Retinal pigment epithelial cell (primary cell): ENCODE data around the gene RAB11FIP4.
"Not testable (repeated sequence)": the region's sequence is repeated elsewhere in the genome, so short reads cannot be mapped to it uniquely, and the experiment has no call there.

Source experiments
- DNase-seq: peaks from one replicate; pipeline ENCODE4 v3.0.0-alpha.2; 2010; ENCODE audit warnings: low read depth
- H3K4me3 ChIP-seq: 2 replicates; pipeline ENCODE4 v1.5.1; 2011; ENCODE audit warnings: mild to moderate bottlenecking, low read length, control low read depth, moderate library complexity
- TF ChIP-seq, protein P1 (sequence below): conservative IDR thresholded peaks from 2 replicates; pipeline ENCODE4 v1.5.1; 2011; ENCODE audit warnings: low read depth, low read length, control low read depth, inconsistent platforms

Gene RAB11FIP4, protein sequence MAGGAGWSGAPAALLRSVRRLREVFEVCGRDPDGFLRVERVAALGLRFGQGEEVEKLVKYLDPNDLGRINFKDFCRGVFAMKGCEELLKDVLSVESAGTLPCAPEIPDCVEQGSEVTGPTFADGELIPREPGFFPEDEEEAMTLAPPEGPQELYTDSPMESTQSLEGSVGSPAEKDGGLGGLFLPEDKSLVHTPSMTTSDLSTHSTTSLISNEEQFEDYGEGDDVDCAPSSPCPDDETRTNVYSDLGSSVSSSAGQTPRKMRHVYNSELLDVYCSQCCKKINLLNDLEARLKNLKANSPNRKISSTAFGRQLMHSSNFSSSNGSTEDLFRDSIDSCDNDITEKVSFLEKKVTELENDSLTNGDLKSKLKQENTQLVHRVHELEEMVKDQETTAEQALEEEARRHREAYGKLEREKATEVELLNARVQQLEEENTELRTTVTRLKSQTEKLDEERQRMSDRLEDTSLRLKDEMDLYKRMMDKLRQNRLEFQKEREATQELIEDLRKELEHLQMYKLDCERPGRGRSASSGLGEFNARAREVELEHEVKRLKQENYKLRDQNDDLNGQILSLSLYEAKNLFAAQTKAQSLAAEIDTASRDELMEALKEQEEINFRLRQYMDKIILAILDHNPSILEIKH

DNA sequence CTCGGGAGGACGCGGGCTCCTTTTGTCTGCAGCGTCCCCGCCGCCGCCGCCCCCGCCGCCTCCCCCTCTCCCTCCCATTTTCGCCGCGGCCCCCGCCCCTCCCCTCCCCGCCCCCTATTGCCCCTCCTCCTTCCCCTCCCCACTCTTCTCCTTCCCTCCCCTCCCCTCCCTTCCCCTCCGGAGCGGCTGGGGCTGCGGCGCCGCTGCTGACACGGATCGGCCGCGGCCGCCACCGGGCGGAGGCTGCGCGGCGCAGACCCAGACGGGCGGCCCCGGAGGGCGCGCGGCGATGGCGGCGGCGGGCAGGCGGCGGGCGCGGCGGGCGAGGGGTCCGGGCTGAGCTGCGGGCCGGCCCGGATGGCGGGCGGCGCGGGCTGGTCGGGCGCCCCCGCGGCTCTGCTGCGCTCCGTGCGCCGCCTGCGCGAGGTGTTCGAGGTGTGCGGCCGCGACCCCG, at the start of gene RAB11FIP4:
Gene RAB11FIP4 (plus strand): TSS at position 180 of the 454 bp plus-strand sequence. CDS start 178 bp downstream, at position 358.
- TF ChIP-seq, protein P1, sequence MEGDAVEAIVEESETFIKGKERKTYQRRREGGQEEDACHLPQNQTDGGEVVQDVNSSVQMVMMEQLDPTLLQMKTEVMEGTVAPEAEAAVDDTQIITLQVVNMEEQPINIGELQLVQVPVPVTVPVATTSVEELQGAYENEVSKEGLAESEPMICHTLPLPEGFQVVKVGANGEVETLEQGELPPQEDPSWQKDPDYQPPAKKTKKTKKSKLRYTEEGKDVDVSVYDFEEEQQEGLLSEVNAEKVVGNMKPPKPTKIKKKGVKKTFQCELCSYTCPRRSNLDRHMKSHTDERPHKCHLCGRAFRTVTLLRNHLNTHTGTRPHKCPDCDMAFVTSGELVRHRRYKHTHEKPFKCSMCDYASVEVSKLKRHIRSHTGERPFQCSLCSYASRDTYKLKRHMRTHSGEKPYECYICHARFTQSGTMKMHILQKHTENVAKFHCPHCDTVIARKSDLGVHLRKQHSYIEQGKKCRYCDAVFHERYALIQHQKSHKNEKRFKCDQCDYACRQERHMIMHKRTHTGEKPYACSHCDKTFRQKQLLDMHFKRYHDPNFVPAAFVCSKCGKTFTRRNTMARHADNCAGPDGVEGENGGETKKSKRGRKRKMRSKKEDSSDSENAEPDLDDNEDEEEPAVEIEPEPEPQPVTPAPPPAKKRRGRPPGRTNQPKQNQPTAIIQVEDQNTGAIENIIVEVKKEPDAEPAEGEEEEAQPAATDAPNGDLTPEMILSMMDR: no peak
- DNase-seq: no peak
- peak within 1 kb of the TSS; percentile 22 for H3K4me3 ChIP-seq

DNA sequence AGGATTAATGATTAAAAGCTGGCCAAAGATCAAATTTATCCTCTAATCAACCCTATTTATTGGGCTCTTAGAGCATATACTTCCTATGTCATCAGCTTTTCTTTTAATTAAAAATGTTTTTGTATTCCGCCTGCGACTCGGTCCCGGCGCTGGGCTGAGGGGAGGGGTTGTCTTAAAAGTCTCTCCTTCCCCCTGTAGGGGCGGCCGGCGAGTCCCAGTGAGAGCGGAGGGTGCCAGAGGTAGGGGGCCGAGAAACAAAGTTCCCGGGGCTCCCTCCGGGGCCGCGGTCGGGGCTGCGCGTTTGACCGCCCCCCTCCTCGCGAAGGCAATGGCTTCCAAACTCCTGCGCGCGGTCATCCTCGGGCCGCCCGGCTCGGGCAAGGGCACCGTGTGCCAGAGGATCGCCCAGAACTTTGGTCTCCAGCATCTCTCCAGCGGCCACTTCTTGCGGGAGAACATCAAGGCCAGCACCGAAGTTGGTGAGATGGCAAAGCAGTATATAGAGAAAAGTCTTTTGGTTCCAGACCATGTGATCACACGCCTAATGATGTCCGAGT, 46.2 kb upstream of the RAB11FIP4 start:
- not testable (repeated sequence) for H3K4me3 ChIP-seq, DNase-seq

DNA sequence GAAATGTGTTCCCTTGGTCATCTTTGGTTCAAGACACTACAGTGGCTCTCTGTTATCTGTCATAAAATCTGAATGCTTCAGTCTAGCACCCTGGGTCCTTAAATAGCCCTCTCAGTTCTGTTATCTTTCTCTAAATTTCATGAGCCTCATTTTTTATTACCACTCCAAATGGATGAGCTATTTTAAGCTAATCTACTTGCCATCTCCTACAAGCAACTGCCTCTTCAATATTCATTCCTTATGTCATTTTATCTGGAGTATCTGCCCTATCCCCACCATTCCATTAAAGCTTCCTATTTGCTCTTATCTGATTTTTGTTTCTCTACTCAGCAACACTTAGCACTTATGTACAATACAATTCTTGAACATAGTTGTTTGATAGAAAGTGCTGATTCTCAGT, 42.0 kb upstream of the RAB11FIP4 start:
- H3K4me3 ChIP-seq: no peak overlapping the region
- TF ChIP-seq, protein P1: no peak

DNA sequence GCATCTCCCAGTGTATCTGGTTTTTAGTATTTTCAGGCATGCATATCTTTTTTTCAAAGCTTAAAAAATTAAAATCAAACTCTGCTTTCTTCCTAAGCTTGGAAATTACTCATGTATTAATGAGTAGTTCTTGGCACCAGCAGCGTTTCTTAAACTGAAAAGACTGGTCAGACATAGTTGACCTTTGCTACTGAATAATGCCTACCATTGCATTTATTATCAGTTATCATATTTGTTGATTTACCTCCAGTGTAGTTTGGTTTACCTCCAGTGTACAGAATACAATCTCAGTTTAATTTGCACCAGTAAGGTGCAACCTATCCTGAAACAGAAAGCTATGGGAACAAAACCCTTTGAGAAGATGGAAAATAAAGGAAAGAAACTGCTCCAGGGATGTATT, 35.5 kb upstream of the RAB11FIP4 start:
- H3K4me3 ChIP-seq: no peak overlapping the region

More for the DNA sequence above, 42.0 kb upstream of the RAB11FIP4 start:
- no peak for DNase-seq

DNA sequence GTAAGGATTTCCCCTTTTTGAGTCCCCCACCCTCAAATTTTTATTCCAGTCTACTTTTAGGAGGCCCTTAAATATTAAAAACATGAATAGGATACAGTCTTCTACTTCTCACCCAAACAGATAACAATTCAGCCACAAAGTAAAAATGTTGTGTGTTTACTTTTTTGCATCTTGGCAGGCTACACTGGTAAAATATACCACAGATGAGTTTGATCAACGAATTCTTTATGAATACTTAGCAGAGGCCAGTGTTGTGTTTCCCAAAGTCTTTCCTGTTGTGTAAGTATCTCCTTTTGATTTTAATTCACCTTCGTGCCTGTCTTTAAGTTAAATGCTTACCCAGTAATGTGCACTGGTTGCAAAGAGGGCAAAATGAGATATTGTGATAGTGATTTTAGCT, 34.4 kb upstream of the RAB11FIP4 start:
- TF ChIP-seq, protein P1: no peak
- no peak for DNase-seq
- no peak overlapping the region for H3K4me3 ChIP-seq

More for the DNA sequence above, 35.5 kb upstream of the RAB11FIP4 start:
- DNase-seq: no peak
- TF ChIP-seq, protein P1: no peak

DNA sequence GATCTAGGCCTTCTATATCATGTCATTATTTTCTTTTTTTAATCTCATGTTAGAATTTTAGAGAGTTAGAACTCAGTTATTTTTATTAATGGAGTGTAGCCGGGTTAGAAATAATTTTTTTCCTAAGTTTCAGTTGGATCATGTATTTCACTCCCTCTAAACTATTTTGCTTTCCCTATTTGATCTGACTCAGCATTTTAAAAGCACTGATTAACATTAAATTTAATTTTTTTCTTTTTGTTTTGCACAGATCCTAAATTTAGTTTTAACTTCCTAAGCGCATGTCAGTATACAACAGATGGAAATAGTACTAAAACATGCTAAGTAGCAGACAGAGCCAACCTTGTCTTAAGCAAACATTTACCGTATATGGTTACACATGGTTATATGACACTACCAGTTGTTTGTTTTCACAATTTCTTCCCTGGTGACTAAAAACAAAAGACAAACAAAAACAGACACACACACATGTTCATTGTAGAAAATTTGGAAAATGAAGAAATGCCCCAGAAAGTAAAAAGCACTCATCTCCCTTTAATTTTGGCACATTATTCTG, 33.6 kb upstream of the RAB11FIP4 start:
- TF ChIP-seq, protein P1: no peak
- DNase-seq: no peak

DNA sequence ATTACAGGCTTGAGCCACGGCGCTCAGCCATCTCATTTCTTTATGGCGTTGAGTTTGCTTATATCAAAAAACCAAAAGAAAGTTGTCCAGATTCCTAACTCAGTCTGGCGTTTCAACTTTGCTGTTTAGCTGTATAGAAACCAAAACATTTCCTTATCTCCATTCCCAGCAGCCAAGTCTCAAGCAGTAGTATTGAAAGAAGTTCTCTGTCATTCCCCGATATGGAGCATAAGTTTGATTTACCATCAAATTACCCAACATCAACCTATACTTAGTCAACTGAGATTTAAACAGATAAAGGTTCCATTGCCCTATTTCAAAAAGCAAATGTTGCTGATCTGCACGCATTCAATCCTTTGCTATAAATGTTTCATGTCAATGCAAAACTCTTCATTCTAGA, 27.5 kb upstream of the RAB11FIP4 start:
- TF ChIP-seq, protein P1: no peak
- DNase-seq: no peak
- no peak overlapping the region for H3K4me3 ChIP-seq

More for the DNA sequence above, 33.6 kb upstream of the RAB11FIP4 start:
- H3K4me3 ChIP-seq: no peak overlapping the region
